Natural killer cell treated with Interleukin-12 subunit alpha and Interleukin-12 subunit beta and Interleukin-15 and Interleukin-18, amount 100 ng/mL, for 72 hours (primary cell): Measurements from ENCODE around the gene SLC9C1. TPM values are rescaled to one million over a fixed set of nuclear protein-coding genes. Genes with fewer than 3 reads are reported as not detected.
"Not testable (repeated sequence)": the region's sequence is repeated elsewhere in the genome, so short reads cannot be mapped to it uniquely, and the experiment has no call there.

ENCODE experiments used
- ATAC-seq, 2 donors: fragments of 150-1000 bp; cut with Tn5 transposase in 1 of 2; sonication (Bioruptor Pico), chemical (Tn5 transposase) in 1 of 2; 2 replicates each; pipeline ENCODE4 v1.10.0; 2021
- DNase-seq: peaks from one replicate; pipeline ENCODE4 v3.0.0; 2022; ENCODE audit warnings: low spot score
- H3K27ac Mint-ChIP-seq, 2 donors: 1 replicate in 1 of 2; 2 replicates in 1 of 2; pipeline ENCODE4 v1.8.0; 2022; ENCODE audit warnings: mixed read lengths in 2 of 2, mild to moderate bottlenecking in 1 of 2, moderate library complexity in 1 of 2
- H3K27me3 Mint-ChIP-seq, 2 donors: 1 replicate in 1 of 2; 2 replicates in 1 of 2; pipeline ENCODE4 v1.8.0; 2022; ENCODE audit warnings: mixed read lengths in 2 of 2
- H3K36me3 Mint-ChIP-seq: one replicate; pipeline ENCODE4 v1.8.0; 2022; ENCODE audit warnings: mixed read lengths
- H3K4me1 Mint-ChIP-seq, 2 donors: 1 replicate in 1 of 2; 2 replicates in 1 of 2; pipeline ENCODE4 v1.8.0; 2022; ENCODE audit warnings: low read depth in 2 of 2, mixed read lengths in 2 of 2, mild to moderate bottlenecking in 1 of 2
- H3K4me3 Mint-ChIP-seq: one replicate; pipeline ENCODE4 v1.8.0; 2022; ENCODE audit warnings: mixed read lengths
- H3K9me3 Mint-ChIP-seq: 2 replicates; pipeline ENCODE4 v1.8.0; 2022; ENCODE audit warnings: mixed read lengths
- total RNA-seq, 2 donors: library from RNA; stranded (reverse); gene quantifications; one replicate each; pipeline ENCODE4 v1.2.3, GENCODE V29; 2022

Gene SLC9C1
- total RNA-seq, 2 donors from 2014 or later, result not detected

DNA sequence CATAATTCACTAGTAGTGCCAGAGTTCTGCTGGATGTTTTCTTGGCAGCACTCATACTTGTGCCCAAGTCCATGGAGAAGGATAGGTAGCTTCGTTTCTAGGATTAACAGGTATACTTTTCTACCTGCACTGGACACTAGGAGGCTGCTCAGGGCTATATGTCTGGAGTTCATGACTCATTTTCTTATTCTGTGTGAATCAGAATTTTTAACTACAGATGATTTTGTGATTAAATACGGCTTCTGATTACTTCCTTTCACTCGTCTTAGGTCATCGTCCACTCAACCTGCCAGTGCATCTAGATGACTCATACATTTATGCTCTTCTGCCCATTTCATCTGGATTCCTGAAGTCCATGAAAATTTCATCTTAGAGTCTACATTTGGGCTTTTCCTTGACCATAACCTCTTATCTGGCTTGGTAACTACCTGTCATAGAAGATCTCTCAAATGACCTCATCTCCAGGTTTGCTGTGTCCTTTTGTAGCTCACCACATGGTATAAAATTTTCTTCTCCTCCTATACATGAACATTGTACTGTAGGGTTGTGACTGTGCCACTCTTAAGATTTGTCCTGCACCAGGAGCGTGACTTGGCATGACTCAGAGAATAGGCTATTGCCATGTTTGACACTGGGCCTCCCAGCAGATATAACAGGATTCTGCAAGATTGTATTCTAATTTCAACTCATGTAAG lies 94.2 kb downstream of the SLC9C1 start:
- Mint-ChIP-seq H3K9me3 (no peaks in the 10 kb centered on the region), H3K27ac (no peak overlapping the region), H3K4me3 (no peak overlapping the region), H3K27me3 (peaks cover 2 to 5% of the 10 kb centered on the region in 2 donors), H3K4me1 (no peaks in the 10 kb centered on the region), H3K36me3 (no peaks in the 10 kb centered on the region)
- ATAC-seq (no peak), DNase-seq (no peak)

DNA sequence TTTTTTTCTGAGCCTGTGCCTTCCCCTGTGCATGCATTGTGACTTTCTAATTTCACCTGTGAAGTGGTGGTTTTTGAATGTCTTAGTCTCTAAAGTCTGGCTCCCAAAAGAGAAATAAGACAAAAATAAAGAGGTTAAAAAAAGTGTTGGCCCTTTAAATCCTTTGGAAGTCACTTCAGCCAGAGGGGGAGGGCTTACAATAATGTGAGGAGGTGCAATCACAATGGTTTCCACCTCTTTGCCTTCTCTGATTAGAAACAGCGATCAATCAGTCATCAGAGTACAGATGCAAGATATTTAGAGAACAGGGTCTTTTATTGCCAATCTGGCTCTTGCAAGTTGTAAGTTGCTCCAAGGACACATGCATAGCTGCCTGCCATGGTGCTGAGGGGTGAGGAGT lies 96.9 kb downstream of the SLC9C1 start:
- Mint-ChIP-seq H3K9me3 (peaks cover 6% of the 10 kb centered on the region), H3K36me3 (peaks cover 9% of the 10 kb centered on the region), H3K27me3 (peaks cover 5 to 6% of the 10 kb centered on the region in 2 donors), H3K4me1 (no peaks in the 10 kb centered on the region), H3K27ac (no peak overlapping the region), H3K4me3 (no peak overlapping the region)
- ATAC-seq, result no peak
- no peak for DNase-seq

DNA sequence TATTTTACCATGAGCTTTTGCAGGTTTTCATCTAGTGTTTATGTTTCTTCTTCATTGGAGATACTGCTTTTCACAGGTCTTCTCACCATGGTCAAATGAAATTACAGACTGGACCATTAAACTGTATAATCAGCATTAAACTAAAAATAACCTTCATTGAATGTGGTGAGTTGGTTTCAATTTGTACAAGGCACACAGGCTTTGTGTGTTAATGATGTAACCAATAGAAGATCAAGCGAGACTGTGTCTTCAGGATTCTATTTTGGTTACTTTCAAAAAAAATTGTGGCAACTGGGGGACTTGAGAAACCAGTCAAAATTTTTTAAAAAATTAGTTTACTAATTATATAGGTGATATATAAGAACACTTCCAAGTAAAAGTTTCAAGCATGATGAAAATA lies 106.7 kb downstream of the SLC9C1 start:
- peaks cover 0 to 7% of the 10 kb centered on the region in 2 donors for H3K27me3 Mint-ChIP-seq
- no peaks in the 10 kb centered on the region for H3K4me1 Mint-ChIP-seq
- H3K27ac Mint-ChIP-seq, result no peak overlapping the region
- ATAC-seq (no peak), DNase-seq (no peak)
- H3K36me3 Mint-ChIP-seq, result peaks cover 5% of the 10 kb centered on the region
- H3K9me3 Mint-ChIP-seq, result peaks cover 3% of the 10 kb centered on the region
- no peak overlapping the region for H3K4me3 Mint-ChIP-seq

DNA sequence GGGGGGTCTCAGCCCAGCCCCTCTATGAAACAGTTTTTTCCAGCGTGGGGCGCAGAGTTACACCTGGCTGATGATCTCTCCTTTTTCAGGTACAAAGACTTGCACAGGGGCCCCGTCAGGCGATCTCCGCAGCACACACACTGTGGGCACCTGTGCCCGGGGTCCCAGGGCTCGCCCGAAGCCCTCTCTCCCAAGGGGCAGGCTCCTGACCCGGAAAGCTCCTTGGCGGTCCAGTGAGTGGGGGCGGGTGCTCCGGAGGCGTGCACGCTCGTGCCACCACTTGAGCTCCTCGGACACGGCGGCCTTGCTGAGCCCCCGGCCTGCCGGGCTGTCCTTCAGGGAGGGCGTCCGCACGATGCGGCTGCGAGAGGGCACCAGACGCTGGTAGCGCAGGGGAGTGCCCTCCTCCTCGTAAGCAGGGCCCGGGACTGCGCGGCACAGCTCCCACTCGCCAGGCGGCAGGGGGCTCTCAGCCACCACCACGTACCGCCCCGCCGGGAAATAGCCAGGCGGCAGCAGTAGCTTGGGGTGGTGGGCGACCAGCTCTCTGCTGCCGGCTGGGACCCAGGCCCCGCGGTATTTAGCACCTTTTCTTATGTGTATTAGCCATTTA lies 108.5 kb downstream of the SLC9C1 start:
- H3K36me3 Mint-ChIP-seq, H3K27me3 Mint-ChIP-seq, H3K9me3 Mint-ChIP-seq, H3K4me1 Mint-ChIP-seq, H3K27ac Mint-ChIP-seq, H3K4me3 Mint-ChIP-seq, DNase-seq: not testable (repeated sequence)
- peak; percentile 44 to 53 for ATAC-seq

DNA sequence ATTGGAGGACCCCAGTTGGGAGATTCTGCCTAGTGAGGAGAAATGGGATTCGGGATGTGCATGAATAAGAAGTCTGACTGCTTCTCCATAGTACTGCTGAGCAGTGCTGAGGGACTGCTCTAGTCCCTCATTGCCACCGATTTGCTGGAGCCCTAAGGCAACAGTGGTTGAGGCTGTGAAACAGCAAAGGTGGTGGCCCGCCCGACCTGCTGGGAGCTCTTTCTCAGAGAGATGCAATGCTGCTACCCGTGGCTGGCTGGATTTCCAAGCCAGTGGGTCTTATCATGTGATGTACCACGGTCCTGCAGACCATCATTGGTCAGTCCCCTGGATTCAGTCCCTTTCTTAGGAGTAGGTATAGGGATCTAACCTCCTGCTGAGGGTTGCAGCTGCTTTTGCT lies 118.4 kb downstream of the SLC9C1 start:
- peaks cover 5 to 7% of the 10 kb centered on the region in 2 donors for H3K27me3 Mint-ChIP-seq

DNA sequence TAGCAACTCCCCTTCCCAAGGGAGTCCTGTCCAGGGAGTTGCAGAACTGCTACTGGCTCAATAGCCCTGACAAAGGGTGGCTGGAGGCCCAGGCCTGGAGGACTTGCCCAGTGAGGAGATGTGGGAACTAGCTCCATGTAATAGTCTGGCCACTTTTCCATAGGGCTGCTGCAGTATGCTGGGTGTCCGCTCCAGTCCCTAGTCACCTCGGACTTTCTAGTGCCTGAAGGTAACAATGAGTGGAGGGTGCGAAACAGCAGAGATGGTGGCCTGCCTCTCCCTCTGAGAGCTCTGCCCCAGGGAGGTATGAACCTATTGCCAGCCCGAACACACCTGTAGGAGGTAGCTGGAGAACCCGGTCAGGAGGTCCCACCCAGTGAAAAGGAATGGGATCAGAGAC lies 119.0 kb downstream of the SLC9C1 start:
- peaks cover 5 to 7% of the 10 kb centered on the region in 2 donors for H3K27me3 Mint-ChIP-seq
- H3K4me1 Mint-ChIP-seq, result no peaks in the 10 kb centered on the region
- peak in 1 of 2 donors; percentile 40 for ATAC-seq
- DNase-seq, result no peak
- no peaks in the 10 kb centered on the region for H3K36me3 Mint-ChIP-seq
- H3K4me3 Mint-ChIP-seq, result no peak overlapping the region
- H3K27ac Mint-ChIP-seq, result no peak overlapping the region
- no peaks in the 10 kb centered on the region for H3K9me3 Mint-ChIP-seq

More for the DNA sequence above, 118.4 kb downstream of the SLC9C1 start:
- no peak overlapping the region for H3K4me3 Mint-ChIP-seq
- H3K27ac Mint-ChIP-seq, result no peak overlapping the region
- ATAC-seq, result peak in 1 of 2 donors; percentile 36
- no peaks in the 10 kb centered on the region for H3K4me1 Mint-ChIP-seq
- H3K9me3 Mint-ChIP-seq, result no peaks in the 10 kb centered on the region
- DNase-seq, result no peak
- H3K36me3 Mint-ChIP-seq, result no peaks in the 10 kb centered on the region

DNA sequence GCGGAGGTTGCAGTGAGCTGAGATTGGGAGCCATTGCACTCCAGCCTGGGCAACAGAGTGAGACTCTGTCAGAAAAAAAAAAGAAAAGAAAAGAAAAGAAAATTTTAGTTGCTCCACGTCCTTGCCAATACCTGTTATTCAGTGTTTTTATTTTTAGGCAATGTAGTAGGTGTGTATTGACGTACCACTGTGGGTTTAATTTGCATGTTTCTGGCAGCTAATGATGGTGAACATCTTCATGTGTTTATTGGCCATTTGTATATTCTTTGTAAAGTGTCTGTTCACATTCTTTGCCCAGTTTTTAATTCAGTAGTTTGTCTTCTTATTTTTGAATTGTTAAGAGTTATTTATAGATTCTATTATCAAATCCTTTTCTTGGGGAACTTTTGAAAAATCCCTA lies 122.9 kb downstream of the SLC9C1 start:
- DNase-seq, result no peak
- no peaks in the 10 kb centered on the region for H3K4me1 Mint-ChIP-seq
- peaks cover under 1 to 11% of the 10 kb centered on the region in 2 donors for H3K27me3 Mint-ChIP-seq
- no peaks in the 10 kb centered on the region for H3K9me3 Mint-ChIP-seq
- no peaks in the 10 kb centered on the region for H3K36me3 Mint-ChIP-seq
- no peak for ATAC-seq
- no peak overlapping the region for H3K4me3 Mint-ChIP-seq
- H3K27ac Mint-ChIP-seq, result no peak overlapping the region

DNA sequence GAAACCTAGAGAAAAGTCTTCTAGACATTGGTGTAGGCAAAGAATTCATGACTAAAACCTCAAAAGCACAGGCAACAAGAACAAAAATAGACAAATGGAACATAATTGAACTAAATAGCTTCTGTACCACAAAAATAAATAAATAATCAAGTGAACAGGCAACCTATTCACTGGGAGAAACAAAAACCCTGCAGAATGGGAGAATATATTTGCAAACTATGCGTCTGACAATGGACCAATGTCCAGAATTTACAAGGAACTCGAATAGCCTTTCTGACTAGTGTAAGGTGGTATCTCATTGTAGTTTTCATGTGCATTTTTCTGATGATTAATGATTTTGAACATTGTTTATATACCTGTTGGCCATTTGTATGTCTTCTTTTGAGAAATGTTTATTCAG lies 124.0 kb downstream of the SLC9C1 start:
- ATAC-seq (no peak), DNase-seq (no peak)
- H3K36me3 Mint-ChIP-seq, result peaks cover 1% of the 10 kb centered on the region
- no peak overlapping the region for H3K27ac Mint-ChIP-seq
- H3K9me3 Mint-ChIP-seq, result peaks cover 2% of the 10 kb centered on the region
- H3K4me3 Mint-ChIP-seq, result no peak overlapping the region
- H3K27me3 Mint-ChIP-seq, result peaks cover 0 to 8% of the 10 kb centered on the region in 2 donors
- no peaks in the 10 kb centered on the region for H3K4me1 Mint-ChIP-seq

DNA sequence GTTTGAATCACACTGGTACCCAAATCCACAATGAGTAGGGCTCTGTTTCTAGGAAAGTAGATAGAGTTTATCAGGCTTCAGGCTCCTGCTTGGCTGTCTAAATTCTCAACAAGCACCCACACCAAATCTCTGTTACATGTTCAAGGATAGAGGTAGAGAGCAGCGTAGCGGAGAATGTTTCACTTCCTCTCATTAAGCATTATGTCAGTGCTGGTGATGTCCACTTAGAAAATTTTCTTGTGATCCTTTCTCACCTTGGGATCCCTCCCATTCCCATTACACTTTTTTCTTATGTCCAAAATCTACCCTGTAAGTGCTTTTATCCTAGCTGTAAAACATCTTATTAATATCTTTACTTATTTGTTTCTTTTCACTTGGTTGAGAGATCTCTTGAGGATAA lies 126.3 kb downstream of the SLC9C1 start:
- Mint-ChIP-seq H3K27me3 (peaks cover 0 to 8% of the 10 kb centered on the region in 2 donors), H3K36me3 (peaks cover 5% of the 10 kb centered on the region), H3K9me3 (peaks cover 4% of the 10 kb centered on the region), H3K4me1 (no peaks in the 10 kb centered on the region), H3K27ac (no peak overlapping the region), H3K4me3 (no peak overlapping the region)
- no peak for DNase-seq
- no peak for ATAC-seq

DNA sequence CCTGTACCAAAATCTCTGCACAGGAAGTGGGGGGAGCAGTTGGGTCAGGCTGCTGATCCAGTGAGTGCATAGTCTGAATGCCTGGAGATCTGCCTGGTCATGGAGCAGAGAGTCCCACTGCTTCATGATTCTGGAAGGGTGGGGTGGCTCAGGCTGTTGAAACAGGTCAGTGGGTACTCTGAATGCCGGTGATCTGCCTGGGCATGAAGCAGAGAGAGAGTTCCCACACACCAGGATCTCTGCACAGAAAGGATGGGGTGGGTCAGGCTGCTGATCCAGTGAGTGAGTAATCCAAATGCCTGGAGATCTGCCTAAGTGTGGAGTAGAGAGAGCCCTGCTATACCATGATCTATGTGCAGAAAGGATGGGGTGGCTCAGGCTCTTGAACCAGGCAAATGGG lies 144.9 kb downstream of the SLC9C1 start:
- H3K27ac Mint-ChIP-seq, result no peak overlapping the region
- ATAC-seq (no peak), DNase-seq (no peak)
- no peak overlapping the region for H3K4me3 Mint-ChIP-seq
- H3K9me3 Mint-ChIP-seq, result peaks cover 13% of the 10 kb centered on the region
- peaks cover 0 to 3% of the 10 kb centered on the region in 2 donors for H3K27me3 Mint-ChIP-seq
- H3K4me1 Mint-ChIP-seq, result no peaks in the 10 kb centered on the region
- H3K36me3 Mint-ChIP-seq, result peaks cover 28% of the 10 kb centered on the region

DNA sequence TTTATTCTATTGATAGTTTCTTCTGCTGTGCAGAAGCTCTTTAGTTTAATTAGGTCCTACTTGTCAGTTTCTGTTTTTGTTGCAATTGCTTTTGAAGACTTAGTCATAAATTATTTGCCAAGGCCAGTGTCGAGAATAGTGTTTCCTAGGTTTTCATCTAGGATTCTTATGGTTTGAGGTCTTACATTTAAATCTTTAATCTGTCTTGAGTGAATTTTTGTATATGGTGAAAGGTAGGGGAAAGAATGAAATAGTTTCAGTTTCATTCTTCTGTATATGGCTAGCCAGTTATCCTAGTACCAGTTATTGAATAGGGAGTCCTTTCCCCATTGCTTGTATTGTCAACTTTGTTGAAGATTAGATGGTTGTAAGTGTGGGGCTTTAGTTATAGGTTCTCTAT lies 150.3 kb downstream of the SLC9C1 start:
- Mint-ChIP-seq H3K27ac (peak overlapping the region in 1 of 2 donors; percentile 48), H3K36me3 (peaks cover 32% of the 10 kb centered on the region), H3K4me1 (peaks cover 2 to 8% of the 10 kb centered on the region in 2 donors), H3K4me3 (peak overlapping the region; percentile 64), H3K9me3 (peaks cover 10% of the 10 kb centered on the region), H3K27me3 (peaks cover 0 to 6% of the 10 kb centered on the region in 2 donors)
- ATAC-seq (no peak), DNase-seq (no peak)

DNA sequence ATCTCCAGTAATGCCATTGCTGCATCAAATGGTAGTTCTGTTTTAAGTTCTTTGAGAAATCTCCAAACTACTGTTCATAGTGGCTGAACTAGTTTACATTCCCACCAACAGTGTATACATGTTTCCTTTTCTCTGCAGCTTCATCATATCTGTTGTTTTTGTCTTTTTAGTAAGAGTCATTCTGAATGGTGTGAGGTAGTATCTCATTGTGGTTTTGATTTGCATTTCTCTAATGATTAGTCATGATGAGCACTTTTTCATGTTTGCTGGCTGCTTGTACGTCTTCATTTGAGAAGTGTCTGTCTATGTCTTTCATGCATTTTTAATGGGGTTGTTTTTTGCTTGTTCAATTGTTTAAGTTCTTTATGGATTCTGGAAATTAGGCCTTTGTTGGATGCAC lies 150.8 kb downstream of the SLC9C1 start:
- H3K4me1 Mint-ChIP-seq, result peaks cover 2 to 8% of the 10 kb centered on the region in 2 donors
- H3K9me3 Mint-ChIP-seq, result peaks cover 10% of the 10 kb centered on the region
- peak overlapping the region in 1 of 2 donors; percentile 48 for H3K27ac Mint-ChIP-seq
- H3K27me3 Mint-ChIP-seq, result peaks cover 0 to 6% of the 10 kb centered on the region in 2 donors
- H3K4me3 Mint-ChIP-seq, result peak overlapping the region; percentile 64
- H3K36me3 Mint-ChIP-seq, result peaks cover 32% of the 10 kb centered on the region
- ATAC-seq (peak in 1 of 2 donors; percentile 86), DNase-seq (no peak)

DNA sequence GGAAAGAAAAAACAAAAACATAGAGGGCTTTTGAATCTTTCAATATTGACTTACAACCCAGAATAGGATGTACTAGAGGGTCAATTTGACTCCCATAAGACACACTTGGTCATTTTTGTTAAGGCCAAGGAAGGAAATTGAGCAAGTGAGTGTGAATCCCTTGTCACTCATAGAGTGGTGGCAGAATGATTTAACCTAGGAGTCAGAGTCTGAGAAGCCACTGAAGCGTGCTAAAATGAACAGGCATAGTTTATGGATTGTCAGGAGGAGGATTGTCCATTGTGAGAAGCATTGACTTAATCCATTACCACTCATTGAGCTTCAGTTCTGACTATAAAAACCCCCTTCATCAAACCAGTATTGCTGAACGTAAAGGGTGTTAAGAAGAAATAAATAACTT lies 152.7 kb downstream of the SLC9C1 start:
- no peak for DNase-seq
- ATAC-seq, result peak in 1 of 2 donors; percentile 62

DNA sequence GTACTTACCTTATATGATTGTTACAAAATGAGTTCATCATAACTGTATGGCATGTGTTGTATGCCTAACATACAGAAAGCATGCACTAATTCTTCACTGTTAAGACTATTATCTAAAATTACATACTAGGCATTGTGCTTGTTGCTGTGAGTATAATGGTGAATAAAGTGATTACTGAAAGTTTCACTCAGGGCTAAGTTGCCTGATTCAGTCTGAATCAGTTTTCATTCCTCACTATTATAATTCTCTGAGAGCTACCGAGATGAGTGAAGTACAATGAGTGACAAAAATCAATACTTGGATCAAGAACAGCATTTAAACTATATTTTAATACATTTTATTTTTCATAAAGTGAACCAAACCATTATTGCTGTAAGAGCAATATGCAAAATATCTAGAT lies 153.4 kb downstream of the SLC9C1 start:
- Mint-ChIP-seq H3K4me3 (no peak overlapping the region), H3K4me1 (peaks cover 2 to 8% of the 10 kb centered on the region in 2 donors), H3K27me3 (peaks cover 0 to 6% of the 10 kb centered on the region in 2 donors), H3K36me3 (peaks cover 10% of the 10 kb centered on the region), H3K27ac (no peak overlapping the region), H3K9me3 (no peaks in the 10 kb centered on the region)
- no peak for DNase-seq
- ATAC-seq, result no peak

More for the DNA sequence above, 152.7 kb downstream of the SLC9C1 start:
- Mint-ChIP-seq H3K36me3 (peaks cover 17% of the 10 kb centered on the region), H3K4me3 (peak overlapping the region; percentile 30), H3K27ac (no peak overlapping the region), H3K9me3 (no peaks in the 10 kb centered on the region), H3K27me3 (peaks cover 0 to 6% of the 10 kb centered on the region in 2 donors), H3K4me1 (peaks cover 2 to 8% of the 10 kb centered on the region in 2 donors)
